ENCODE results near the gene MPND. TPM values are rescaled to one million over a fixed set of nuclear protein-coding genes. Genes with fewer than 3 reads are reported as not detected.

MPND gene
- total RNA-seq (2021) = 37.0 and 38.2 TPM in 2 replicates
- long read RNA-seq, partial matches to known transcripts = 3 of 5 reads
- long read RNA-seq, other reads (novel, unspliced or antisense) = 2 of 5 reads

- Histone ChIP-seq H3K23me2 (ENCODE audit: insufficient read length, low read depth, low read length, poor library complexity, severe bottlenecking) (peaks cover 8% of the 10 kb centered on the region), H4K20me1 (ENCODE audit: control insufficient read depth, insufficient read depth, insufficient read length) (no peaks in the 10 kb centered on the region), H2BK20ac (ENCODE audit: low read depth, low read length, poor library complexity, severe bottlenecking) (no peak within 1 kb of the TSS), H3K79me2 (ENCODE audit: insufficient read depth, low read length) (no peaks in the 10 kb centered on the region), H2BK120ac (ENCODE audit: low read depth, low read length, poor library complexity, severe bottlenecking) (peak within 1 kb of the TSS; percentile 52), H4K91ac (ENCODE audit: insufficient read length, low read depth, low read length) (no peak within 1 kb of the TSS), H4K5ac (ENCODE audit: insufficient read length, low read depth, low read length) (no peak within 1 kb of the TSS), H3K4me1 (ENCODE audit: insufficient read depth, low read length) (no peaks in the 10 kb centered on the region), H3K18ac (ENCODE audit: insufficient read length, low read depth, low read length) (peak within 1 kb of the TSS; percentile 86), H3K23ac (ENCODE audit: insufficient read length, low read depth, low read length) (no peak within 1 kb of the TSS), H3K79me1 (ENCODE audit: insufficient read depth, low read depth, low read length, poor library complexity, severe bottlenecking) (no peaks in the 10 kb centered on the region), H3K27ac (ENCODE audit: insufficient read length, low read depth, low read length) (peak within 1 kb of the TSS; percentile 20), H4K8ac (replicated peaks; ENCODE audit: insufficient read length, low read depth, low read length) (no peak within 1 kb of the TSS), H3K14ac (ENCODE audit: insufficient read depth, low read length) (peak within 1 kb of the TSS; percentile 87), H3K4me2 (ENCODE audit: insufficient read depth, insufficient read length, low read length) (peak within 1 kb of the TSS; percentile 88), H2AK5ac (ENCODE audit: insufficient read length, low read length) (no peak within 1 kb of the TSS), H2BK5ac (ENCODE audit: insufficient read length, low read length) (no peak within 1 kb of the TSS), H3K27me3 (ENCODE audit: insufficient read depth, low read length) (no peaks in the 10 kb centered on the region), H2BK12ac (ENCODE audit: insufficient read length, low read depth, low read length) (no peak within 1 kb of the TSS), H3K56ac (ENCODE audit: insufficient read length, low read depth, low read length) (no peak within 1 kb of the TSS), H3T11ph (ENCODE audit: low read length) (no peak within 1 kb of the TSS), H3K4ac (ENCODE audit: low read depth, low read length) (no peak within 1 kb of the TSS; the same call in 1 of the 2 replicates), H2BK15ac (ENCODE audit: low read depth, low read length) (no peak within 1 kb of the TSS), H2AFZ (ENCODE audit: low read length) (no peak within 1 kb of the TSS), H3K9ac (ENCODE audit: extremely low read depth, insufficient read length, low read length) (peak within 1 kb of the TSS; percentile 88), H3K9me3 (ENCODE audit: control insufficient read depth, low read depth, low read length) (no peaks in the 10 kb centered on the region)
- H3K9me3 Mint-ChIP-seq = no peaks in the 10 kb centered on the region; a peak in 1 of 5 replicates
- no peak for TF ChIP-seq CTCF (conservative IDR thresholded peaks at IDR 0.05)
- peaks cover 11 to 30% (median 29%) of the 10 kb centered on the region in 3 experiments for H3K36me3 Mint-ChIP-seq (ENCODE audit: insufficient read depth in 1 of 3, low read depth in 3 of 3)
- H3K4me1 Mint-ChIP-seq = peaks cover 7 to 13% of the 10 kb centered on the region in 2 experiments
- DNase-seq = peak; percentile 86
- H3K4me3 Mint-ChIP-seq = peak within 1 kb of the TSS; percentile 85 to 92
- H3K27me3 Mint-ChIP-seq (ENCODE audit: low read depth) = peaks cover 7% of the 10 kb centered on the region
- H3K27ac Mint-ChIP-seq = peak within 1 kb of the TSS; percentile 94 to 99 (median 99)
- no CpG with 5 or more reads among the region's 101 CpGs for WGBS (ENCODE audit: extremely low coverage, insufficient read length, low lambda C conversion rate)
Observed at GRCh38 chr19:4343370-4344307, at the start of gene MPND. MPND (plus strand) TSS chr19:4343562; CDS start chr19:4343594, 32 bp downstream.

Data from H9 (cell line).